Lower leg skin (tissue), 3 donors: ENCODE data around the gene GRHL1.

Source experiments
- CTCF ChIP-seq, 3 donors: fragments of 450-650 bp; IDR thresholded peaks; one replicate each; pipeline ENCODE4 v1.5.1; 2016; ENCODE audit warnings: antibody characterized with exemption in 3 of 3, mild to moderate bottlenecking in 3 of 3, moderate library complexity in 2 of 3
- POLR2A ChIP-seq, 2 donors: fragments of 450-650 bp; IDR thresholded peaks; one replicate each; pipeline ENCODE4 v1.6.1; 2016 to 2017; ENCODE audit warnings: antibody characterized with exemption in 2 of 2, mild to moderate bottlenecking in 1 of 2, moderate library complexity in 1 of 2

- no peak for TF ChIP-seq CTCF (IDR thresholded peaks at IDR 0.05)
- TF ChIP-seq POLR2A (IDR thresholded peaks at IDR 0.05): no peak
These were observed 91.9 kb downstream of the GRHL1 start, which contains the start of gene KLF11 for GRCh38 chr2:10043256-10043905.
